Activated naive CD4-positive, alpha-beta T cell treated with anti-CD3 and anti-CD28 coated beads, Interleukin-2, amount 50 U/mL, for 24 hours (primary cell): ENCODE measurements around the gene RECK.
"Not testable (repeated sequence)": the region's sequence is repeated elsewhere in the genome, so short reads cannot be mapped to it uniquely, and the experiment has no call there.

Experiments
- H3K27ac Mint-ChIP-seq: one replicate; pipeline ENCODE4 v1.8.0; 2021; ENCODE audit warnings: mild to moderate bottlenecking, mixed read lengths
- H3K27me3 Mint-ChIP-seq: one replicate; pipeline ENCODE4 v1.8.0; 2021; ENCODE audit warnings: mixed read lengths
- H3K36me3 Mint-ChIP-seq: one replicate; pipeline ENCODE4 v1.8.0; 2021; ENCODE audit warnings: mixed read lengths
- H3K4me1 Mint-ChIP-seq: one replicate; pipeline ENCODE4 v1.8.0; 2021; ENCODE audit warnings: mixed read lengths
- H3K4me3 Mint-ChIP-seq: one replicate; pipeline ENCODE4 v1.8.0; 2021; ENCODE audit warnings: mild to moderate bottlenecking, mixed read lengths
- H3K9me3 Mint-ChIP-seq: one replicate; pipeline ENCODE4 v1.8.0; 2021; ENCODE audit warnings: mixed read lengths

Gene RECK

DNA sequence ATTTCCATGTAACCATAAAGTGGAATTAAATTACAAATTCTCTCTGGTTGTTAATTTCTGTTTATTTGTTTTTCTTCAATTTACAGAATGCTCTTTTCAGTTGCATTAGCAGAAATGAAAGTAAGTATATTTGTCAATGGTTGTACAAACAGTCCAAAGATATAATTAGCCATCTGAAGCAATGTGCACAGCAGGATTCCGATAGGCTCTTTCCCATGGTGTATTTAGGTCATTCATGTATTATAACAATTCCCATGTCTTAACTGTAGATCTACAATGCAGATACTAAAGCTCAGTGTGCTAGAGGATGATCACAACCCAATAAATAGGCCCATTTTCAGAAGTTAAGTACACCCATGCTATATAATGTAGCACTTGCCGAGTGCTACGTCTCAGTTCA lies 43.8 kb downstream of the RECK start:
- no peak overlapping the region for H3K27ac Mint-ChIP-seq
- no peaks in the 10 kb centered on the region for H3K4me1 Mint-ChIP-seq
- H3K4me3 Mint-ChIP-seq, result no peak overlapping the region
- H3K9me3 Mint-ChIP-seq, result no peaks in the 10 kb centered on the region
- peaks cover 9% of the 10 kb centered on the region for H3K36me3 Mint-ChIP-seq
- H3K27me3 Mint-ChIP-seq, result no peaks in the 10 kb centered on the region

DNA sequence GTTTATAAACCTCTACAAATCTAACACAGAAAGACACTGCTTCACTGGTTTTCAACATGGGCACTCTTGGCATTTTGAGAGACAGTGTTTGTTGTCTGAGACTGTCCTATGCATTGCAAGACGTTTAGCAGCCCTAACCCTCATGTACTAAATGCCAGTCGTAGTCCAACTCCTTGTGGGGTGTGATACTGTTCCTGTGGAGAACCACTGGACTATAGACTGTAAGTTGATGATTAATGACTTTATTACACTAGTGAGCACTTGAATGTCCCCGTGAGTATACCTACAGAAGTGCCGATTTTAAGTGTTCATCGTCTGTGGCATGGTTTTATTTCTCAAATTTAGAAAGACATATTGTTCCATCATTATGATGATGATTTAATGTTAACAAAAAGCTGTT lies 46.2 kb downstream of the RECK start:
- Mint-ChIP-seq H3K27me3 (no peaks in the 10 kb centered on the region), H3K9me3 (no peaks in the 10 kb centered on the region), H3K4me3 (no peak overlapping the region), H3K4me1 (no peaks in the 10 kb centered on the region), H3K27ac (no peak overlapping the region), H3K36me3 (peaks cover 9% of the 10 kb centered on the region)

DNA sequence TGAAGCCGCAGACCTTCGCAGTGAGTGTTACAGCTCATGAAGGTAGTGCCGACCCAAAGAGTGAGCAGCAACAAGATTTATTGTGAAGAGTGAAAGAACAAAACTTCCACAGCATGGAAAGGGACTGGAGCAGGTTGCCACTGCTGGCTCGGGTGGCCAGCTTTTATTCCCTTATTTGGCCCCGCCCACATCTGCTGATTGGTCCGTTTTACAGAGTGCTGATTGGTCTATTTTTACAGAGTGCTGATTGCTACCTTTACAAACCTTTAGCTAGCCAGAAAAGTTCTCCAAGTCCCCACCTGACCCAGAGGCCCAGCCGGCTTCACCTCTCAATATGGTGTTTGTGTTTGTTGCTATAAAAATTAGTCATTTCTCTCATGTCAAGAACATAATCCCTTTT lies 49.7 kb downstream of the RECK start:
- Mint-ChIP-seq H3K4me1 (peaks cover 2% of the 10 kb centered on the region), H3K27ac (no peak overlapping the region), H3K4me3 (no peak overlapping the region), H3K27me3 (no peaks in the 10 kb centered on the region), H3K9me3 (no peaks in the 10 kb centered on the region), H3K36me3 (peaks cover 9% of the 10 kb centered on the region)

DNA sequence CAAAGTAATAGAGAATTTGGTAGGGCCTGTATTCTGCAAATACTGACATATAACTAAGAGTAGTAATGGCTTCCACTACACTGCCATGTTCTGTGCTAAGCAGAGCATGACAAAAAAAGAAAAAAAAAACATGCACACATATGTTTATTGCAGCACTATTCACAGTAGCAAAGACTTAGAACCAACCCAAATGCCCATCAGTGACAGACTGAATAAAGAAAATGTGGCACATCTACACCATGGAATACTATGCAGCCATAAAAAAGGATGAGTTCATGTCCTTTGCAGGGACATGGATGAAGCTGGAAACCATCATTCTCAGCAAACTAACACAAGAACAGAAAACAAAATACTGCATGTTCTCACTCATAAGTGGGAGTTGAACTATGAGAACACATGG lies 50.3 kb downstream of the RECK start:
- not testable (repeated sequence) for H3K4me3 Mint-ChIP-seq, H3K27me3 Mint-ChIP-seq, H3K4me1 Mint-ChIP-seq, H3K27ac Mint-ChIP-seq, H3K9me3 Mint-ChIP-seq
- peaks cover 11% of the 10 kb centered on the region for H3K36me3 Mint-ChIP-seq

DNA sequence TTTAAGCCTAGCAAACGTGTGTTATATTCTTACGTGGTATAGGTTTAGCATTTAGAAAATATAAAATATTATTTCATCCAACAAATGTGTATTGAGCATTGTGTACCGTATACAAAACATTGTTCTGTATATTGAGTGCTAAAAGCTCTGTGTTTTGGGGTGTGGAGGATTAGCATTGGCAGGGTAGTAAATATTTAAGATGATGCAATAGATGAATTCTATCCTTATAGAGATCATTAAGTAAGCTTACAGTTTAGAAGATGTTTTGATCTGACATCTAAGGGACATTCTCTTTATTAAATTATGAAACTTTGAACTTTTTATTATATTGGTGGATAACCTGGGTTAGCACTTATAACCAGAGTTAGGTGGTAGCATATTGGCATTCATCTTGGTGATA lies 51.3 kb downstream of the RECK start:
- Mint-ChIP-seq H3K4me1 (peaks cover 17% of the 10 kb centered on the region), H3K9me3 (no peaks in the 10 kb centered on the region), H3K36me3 (peaks cover 11% of the 10 kb centered on the region), H3K27ac (no peak overlapping the region), H3K4me3 (no peak overlapping the region), H3K27me3 (no peaks in the 10 kb centered on the region)

DNA sequence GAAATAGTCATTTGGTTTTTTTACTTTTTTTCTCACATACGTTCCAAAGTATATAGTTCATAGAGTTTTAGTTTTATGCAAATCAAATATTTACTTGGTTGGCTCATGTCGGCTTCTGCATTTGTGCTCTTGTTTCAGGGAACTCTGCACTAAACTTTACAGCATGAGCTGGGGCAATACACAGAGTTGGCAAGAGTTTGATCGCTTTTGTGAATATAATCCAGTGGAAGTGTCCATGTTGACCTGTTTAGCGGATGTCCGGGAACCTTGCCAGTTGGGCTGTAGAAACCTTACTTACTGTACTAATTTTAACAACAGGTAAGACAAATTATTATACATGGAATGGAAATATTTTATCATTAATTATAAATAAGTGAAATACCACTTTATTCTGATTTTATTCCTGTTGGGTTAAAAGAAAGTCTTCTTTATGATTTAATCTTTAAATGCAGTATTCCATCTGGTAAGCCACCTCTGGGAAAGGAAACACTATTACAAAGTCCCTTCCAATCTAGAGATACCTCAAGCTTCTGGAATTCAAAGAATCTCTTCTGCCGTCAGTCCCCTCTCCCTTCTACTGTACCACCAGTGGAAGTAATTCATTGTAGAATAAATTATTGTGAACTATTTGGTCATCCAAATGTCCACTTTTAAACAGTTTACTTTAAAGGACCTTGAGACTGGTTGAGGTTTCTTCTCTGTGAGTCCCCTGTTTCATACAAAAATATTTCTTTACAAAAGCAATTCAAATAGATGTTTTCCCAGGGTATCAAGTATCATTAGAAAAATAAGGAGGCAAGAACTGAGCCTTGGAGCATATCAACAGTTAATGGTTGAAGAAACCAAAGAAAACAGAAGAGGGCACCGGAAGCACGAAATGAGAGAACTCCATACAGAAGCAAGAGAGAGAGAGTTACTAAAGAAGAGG lies 54.6 kb downstream of the RECK start:
- H3K9me3 Mint-ChIP-seq, result no peaks in the 10 kb centered on the region

DNA sequence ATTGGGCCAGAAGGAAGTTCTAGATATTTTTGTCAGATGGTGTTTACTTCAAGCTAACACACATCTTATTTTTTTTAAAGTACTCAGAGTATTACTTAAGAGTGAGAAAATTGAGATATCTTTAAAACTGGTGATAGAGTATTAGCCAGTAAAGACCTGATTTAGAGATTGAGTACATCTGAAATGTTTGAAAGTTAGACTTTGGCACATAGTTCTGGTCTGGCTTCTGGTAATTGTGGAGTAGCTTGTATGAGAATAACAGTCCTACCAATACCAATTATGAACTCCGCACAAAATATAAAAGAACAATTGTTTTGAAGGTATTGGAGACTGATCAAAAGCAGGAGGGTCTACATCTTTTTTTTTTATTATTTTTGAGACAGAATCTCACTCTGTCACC lies 55.3 kb downstream of the RECK start:
- H3K27me3 Mint-ChIP-seq, result no peaks in the 10 kb centered on the region

More for the DNA sequence above, 54.6 kb downstream of the RECK start:
- Mint-ChIP-seq H3K4me1 (peaks cover 20% of the 10 kb centered on the region), H3K36me3 (peaks cover 2% of the 10 kb centered on the region), H3K4me3 (peak overlapping the region; percentile 47), H3K27me3 (no peaks in the 10 kb centered on the region), H3K27ac (no peak overlapping the region)

DNA sequence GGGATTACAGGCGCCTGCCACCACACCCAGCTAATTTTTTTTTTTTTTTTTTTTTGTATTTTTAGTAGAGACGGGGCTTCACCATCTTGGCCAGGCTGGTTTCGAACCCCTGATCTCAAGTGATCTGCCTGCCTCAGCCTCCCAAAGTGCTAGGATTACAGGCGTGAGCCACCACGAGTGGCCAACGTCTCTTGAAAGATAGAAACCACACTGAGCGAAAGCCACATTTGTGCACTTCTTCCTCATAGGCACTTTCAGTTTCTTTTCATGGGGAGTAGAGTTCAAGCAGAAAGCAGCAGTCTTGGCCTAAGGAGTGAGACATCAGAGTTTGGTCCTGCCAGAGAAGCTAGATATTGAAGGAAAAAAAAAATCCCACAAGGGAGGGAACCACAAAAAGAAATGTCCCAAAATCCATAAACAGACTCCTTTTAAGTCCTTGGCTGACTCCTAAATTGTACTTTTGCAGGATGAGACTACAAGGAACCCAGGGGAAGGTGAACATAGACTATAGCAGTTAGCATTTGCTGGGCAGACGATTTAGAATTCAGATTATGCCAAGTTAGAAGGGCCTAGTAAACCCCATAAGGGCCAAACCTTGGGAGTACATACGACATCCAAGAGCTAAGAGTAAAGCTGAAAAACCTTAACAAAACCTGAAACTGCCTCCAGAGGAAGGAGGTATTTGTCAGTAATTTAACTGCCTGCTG lies 55.9 kb downstream of the RECK start:
- H3K4me3 Mint-ChIP-seq, result peak overlapping the region; percentile 45
- H3K36me3 Mint-ChIP-seq, result peaks cover 2% of the 10 kb centered on the region
- H3K9me3 Mint-ChIP-seq, result no peaks in the 10 kb centered on the region
- peak overlapping the region; percentile 69 for H3K27ac Mint-ChIP-seq
- H3K4me1 Mint-ChIP-seq, result peaks cover 20% of the 10 kb centered on the region
- H3K27me3 Mint-ChIP-seq, result no peaks in the 10 kb centered on the region

More for the DNA sequence above, 55.3 kb downstream of the RECK start:
- Mint-ChIP-seq H3K9me3 (no peaks in the 10 kb centered on the region), H3K4me3 (peak overlapping the region; percentile 47), H3K27ac (no peak overlapping the region), H3K36me3 (peaks cover 2% of the 10 kb centered on the region), H3K4me1 (peaks cover 20% of the 10 kb centered on the region)

DNA sequence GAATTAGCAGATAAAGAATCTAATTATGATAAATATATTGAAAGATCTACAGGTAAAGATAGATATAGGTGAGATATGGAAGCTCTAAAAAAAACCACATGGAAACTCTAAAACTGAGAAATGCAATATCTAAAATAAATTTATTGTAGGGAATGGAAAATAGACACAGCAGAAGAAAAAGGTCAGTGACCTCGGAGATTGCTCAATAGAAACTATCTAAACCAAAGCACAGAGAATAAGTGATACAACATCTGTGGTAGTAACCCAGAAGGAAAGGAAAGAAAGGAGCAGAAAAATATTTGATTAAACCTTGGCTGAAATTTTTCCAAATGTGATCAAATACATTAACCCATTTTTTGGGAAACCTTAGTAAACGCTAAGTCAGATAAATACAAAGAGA lies 56.7 kb downstream of the RECK start:
- Mint-ChIP-seq H3K27ac (no peak overlapping the region), H3K36me3 (peaks cover 2% of the 10 kb centered on the region), H3K9me3 (no peaks in the 10 kb centered on the region), H3K4me3 (no peak overlapping the region), H3K4me1 (peaks cover 20% of the 10 kb centered on the region), H3K27me3 (no peaks in the 10 kb centered on the region)

DNA sequence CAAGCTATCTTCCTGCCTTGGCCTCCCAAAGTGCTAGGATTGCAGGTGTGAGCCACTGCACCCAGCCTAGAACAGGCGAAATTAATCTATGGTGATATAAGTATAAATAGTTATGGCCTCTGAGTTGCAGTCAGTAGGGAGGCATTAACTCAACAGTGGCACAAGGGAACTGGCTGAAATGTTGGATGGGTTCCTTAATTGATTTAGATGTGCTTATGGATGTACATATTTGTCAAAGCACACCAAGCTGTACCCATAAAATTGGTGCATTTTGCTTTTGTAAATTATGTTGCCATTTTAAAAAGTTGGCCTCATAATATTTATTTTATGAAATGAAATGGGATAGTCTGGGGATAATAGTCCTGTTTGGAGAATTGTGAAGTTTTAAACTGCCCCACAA lies 63.0 kb downstream of the RECK start:
- Mint-ChIP-seq H3K4me1 (peaks cover 7% of the 10 kb centered on the region), H3K27me3 (no peaks in the 10 kb centered on the region), H3K9me3 (no peaks in the 10 kb centered on the region), H3K27ac (no peak overlapping the region), H3K36me3 (no peaks in the 10 kb centered on the region), H3K4me3 (no peak overlapping the region)

DNA sequence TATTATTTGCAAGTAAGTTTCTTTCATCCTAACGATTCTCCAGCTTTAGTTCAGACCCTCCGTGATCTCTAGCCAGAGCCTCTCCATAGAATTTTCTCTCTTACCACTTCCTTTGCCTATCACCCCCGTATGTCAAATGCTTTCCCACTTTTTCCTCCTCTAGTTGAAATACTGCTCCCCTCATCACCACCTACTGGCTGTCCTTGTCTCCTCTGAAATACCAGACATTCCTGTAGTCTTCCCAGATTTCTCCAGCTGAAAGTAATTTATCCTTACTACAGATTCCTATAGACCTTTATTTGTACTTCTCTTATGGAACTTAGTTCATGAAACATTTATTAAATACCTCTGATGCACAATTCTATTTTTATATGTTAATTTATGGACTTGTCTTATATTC lies 63.8 kb downstream of the RECK start:
- Mint-ChIP-seq H3K9me3 (no peaks in the 10 kb centered on the region), H3K27ac (peak overlapping the region; percentile 56), H3K36me3 (no peaks in the 10 kb centered on the region)

DNA sequence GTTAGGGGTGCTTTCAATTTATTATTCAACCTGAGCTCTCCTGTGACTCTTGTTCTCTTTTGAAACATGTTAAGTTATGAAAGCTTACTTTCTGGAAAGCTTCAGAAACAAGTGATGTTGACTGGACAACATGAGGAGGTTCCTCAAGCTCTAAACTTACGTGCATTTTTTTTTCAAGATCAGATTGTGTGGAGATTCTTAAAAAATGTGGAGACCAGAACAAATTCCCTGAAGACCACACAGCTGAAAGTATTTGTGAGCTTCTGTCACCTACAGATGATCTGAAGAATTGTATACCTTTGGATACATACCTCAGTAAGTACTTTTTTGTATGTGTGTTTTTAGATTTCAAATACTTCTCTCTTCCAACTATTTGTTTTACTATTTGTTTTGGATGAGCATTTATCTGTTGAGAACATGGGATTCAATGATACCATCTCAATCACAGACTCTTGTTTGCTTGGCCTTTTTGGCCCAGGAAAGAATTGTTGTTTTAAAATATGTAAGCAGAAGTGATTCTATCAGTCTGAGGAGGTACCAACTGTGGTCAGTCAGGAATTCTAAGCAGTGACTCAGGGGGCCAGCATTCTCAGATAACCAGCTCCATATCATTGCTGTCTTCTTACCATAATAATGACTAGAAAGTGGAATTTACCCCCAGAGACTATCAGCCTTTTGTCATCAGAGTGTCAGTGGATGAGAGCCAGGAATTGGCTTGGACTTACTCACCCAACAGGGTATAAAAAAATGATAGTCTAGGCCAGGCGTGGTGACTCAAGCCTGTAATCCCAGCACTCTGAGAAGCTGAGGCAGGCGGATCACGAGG lies 65.4 kb downstream of the RECK start:
- Mint-ChIP-seq H3K36me3 (no peaks in the 10 kb centered on the region), H3K4me3 (no peak overlapping the region), H3K27me3 (no peaks in the 10 kb centered on the region), H3K27ac (no peak overlapping the region), H3K9me3 (no peaks in the 10 kb centered on the region), H3K4me1 (peaks cover 7% of the 10 kb centered on the region)

More for the DNA sequence above, 63.8 kb downstream of the RECK start:
- H3K27me3 Mint-ChIP-seq, result no peaks in the 10 kb centered on the region
- H3K4me3 Mint-ChIP-seq, result no peak overlapping the region
- peaks cover 7% of the 10 kb centered on the region for H3K4me1 Mint-ChIP-seq

DNA sequence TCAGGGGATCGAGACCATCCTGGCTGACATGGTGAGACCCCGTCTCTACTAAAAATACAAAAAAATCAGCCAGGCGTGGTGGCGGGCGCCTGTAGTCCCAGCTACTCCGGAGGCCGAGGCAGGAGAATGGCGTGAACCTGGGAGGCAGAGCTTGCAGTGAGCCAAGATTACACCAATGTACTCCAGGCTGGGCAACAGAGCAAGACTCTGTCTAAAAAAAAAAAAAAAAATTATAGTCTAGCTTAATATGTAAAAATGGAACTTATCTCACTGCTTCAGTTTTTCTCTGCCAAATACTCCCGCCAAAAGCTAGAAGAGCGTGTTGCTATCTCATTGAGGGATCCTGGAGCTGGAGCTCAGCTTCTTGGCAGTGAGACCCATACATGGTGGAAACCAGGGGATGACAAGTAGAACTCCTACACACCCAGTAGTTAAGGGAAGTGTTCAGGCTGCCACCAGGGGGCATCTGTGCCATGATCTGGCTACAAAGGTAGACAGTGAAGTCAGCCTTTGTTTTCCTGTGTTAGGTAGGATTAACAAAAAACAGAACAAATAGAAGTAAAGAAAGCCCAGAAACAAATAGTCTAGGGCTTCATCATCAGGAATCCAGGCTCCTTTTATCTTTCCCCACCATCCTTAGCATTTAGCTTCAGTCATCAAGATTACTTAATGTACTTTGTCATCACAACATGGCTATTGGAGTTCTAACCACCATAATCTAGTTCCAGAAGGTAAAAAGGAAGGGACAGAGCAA lies 66.2 kb downstream of the RECK start:
- Mint-ChIP-seq H3K36me3 (no peaks in the 10 kb centered on the region), H3K27me3 (no peaks in the 10 kb centered on the region), H3K9me3 (no peaks in the 10 kb centered on the region), H3K27ac (no peak overlapping the region), H3K4me1 (peaks cover 7% of the 10 kb centered on the region), H3K4me3 (no peak overlapping the region)

DNA sequence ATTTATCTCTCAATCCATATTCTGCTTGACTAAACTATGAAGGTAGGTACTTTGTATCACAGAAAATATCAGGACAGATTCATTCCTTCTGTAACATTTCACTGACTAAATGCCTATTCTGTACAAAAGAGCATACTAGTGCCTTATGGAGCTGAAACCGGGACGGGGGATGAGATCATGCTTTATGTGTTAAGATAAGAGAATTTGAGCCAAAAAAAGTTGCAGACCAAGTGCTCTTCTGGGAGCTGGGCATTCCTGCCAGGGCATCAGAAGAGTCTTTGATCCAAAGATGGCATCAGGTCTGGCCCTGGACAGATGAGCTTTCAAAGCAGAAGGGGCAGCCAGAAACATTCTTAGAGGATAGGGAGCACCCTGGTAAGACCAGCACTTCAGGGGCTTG lies 72.4 kb downstream of the RECK start:
- no peak overlapping the region for H3K27ac Mint-ChIP-seq
- H3K36me3 Mint-ChIP-seq, result no peaks in the 10 kb centered on the region
- H3K4me1 Mint-ChIP-seq, result peaks cover 5% of the 10 kb centered on the region
- no peaks in the 10 kb centered on the region for H3K27me3 Mint-ChIP-seq
- no peaks in the 10 kb centered on the region for H3K9me3 Mint-ChIP-seq
- H3K4me3 Mint-ChIP-seq, result no peak overlapping the region

DNA sequence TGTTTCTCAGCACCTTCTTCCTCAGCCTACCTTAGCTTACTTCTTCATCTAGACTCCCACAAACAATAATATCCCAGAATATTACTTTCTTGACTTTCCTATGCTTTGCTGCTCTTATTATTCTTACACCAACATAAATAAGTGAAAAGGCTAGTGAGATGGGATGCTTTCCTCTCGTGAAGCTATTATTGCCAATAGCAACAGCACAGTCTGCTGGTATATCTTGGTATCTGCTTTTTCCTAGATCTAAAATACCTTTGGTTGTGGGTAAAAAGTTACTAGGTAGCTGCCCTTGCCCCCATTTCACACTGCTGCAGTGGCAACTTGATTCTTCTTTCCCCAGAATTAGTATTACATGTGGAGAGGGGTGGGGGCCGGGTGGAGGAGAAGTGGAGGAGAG lies 73.7 kb downstream of the RECK start:
- no peaks in the 10 kb centered on the region for H3K27me3 Mint-ChIP-seq
- H3K4me3 Mint-ChIP-seq, result no peak overlapping the region
- no peak overlapping the region for H3K27ac Mint-ChIP-seq
- peaks cover 5% of the 10 kb centered on the region for H3K4me1 Mint-ChIP-seq
- H3K9me3 Mint-ChIP-seq, result no peaks in the 10 kb centered on the region
- H3K36me3 Mint-ChIP-seq, result no peaks in the 10 kb centered on the region
